Measurements from ENCODE around the gene H3-3A.

The H3-3A gene

DNA sequence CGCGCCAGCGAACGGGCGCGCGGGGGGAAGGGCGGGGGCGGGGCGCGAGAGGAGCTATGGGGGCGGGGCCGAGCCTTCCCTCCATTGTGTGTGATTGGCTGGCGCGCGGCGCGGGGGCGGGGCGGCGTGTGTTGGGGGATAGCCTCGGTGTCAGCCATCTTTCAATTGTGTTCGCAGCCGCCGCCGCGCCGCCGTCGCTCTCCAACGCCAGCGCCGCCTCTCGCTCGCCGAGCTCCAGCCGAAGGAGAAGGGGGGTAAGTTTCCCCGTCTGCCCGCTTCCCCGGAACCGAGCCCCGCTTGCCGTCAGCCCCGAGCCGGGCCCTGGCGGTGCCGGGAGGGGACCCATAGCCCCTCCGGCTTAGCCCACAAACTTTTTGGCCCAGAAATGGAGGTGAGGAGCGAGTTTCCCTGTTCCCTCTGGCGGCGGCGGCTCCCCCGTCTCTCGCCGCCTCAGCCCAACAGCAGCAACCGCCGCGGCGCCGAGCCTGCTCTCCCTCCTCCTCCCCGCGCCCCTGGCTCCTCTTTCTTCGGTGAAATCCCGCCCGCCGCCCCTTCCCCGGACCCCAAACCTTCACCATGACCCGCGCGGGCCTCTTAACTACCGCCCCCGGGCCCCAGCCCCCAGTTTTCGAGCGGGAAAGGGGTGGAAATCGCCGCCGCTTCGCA is at the start of gene H3-3A:
TSS of gene H3-3A (plus strand) at position 159 of the 666 bp plus-strand sequence. CDS start 1,636 bp downstream, outside the sequence.
- peak; percentile 97 to 99 (median 98) for DNase-seq (ENCODE audit: low read depth in 4 of 4, low spot score in 1 of 4)

DNA sequence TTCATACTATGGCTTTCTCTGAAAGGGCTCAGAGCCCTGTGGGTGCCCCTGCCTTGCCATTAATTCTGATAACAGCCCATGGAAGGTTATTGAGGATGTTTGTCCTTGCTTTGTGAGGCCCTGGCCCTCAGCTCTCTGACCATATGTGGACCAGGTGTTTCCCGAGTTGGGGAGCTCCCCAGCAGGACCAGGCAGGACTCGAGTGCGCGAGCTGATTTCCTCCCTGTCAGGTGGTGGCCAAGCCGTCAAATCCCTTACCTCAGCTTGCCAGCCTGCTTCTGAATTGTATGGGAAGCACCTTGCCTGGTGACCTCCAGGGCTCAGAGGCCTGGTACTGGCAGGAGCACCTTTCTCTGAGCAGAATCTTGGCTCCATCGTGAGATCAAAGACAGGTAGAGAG is 45.4 kb upstream of the H3-3A start:
- no peak for DNase-seq (ENCODE audit: low read depth in 4 of 4, low spot score in 1 of 4)

DNA sequence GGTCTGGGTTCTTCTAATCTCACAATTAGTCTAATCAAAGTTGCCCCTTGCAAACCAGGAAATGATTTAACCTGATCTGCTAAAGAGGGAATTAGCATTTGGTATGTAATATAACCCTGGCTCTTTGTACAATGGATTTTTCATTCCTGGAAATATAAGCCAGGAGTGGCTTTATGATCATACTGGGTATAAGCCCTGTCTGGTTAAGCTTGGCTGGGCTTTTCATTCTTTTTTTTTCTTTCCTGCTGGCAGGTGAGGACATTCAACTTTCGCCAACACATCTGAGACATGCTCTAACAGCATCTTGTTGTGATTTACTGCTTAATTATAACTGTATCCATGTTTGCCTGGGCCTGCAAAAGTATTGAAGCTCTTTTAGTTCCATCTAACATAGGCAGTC is 42.9 kb upstream of the H3-3A start:
- DNase-seq (ENCODE audit: low read depth in 4 of 4, low spot score in 1 of 4), result no peak

DNA sequence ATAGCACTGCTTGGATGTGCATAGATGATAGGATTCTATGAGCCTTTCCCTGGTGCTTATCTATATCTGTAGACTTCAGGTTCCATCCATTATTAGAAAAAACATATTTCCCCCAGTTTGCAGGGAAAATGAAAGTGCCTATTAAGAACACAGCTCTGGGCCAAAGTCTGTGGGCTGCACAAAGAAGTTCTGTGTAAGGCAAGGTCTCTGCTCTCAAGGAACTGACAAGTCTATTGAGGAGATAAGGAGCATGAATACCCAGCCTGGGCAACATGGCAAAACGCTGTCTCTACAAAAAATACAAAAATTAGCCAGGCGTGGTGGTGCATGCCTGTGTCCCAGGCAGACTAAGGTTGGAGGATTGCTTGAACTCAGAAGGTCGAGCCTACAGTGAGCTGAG is 41.1 kb upstream of the H3-3A start:
- no peak for DNase-seq (ENCODE audit: low read depth in 4 of 4, low spot score in 1 of 4)

DNA sequence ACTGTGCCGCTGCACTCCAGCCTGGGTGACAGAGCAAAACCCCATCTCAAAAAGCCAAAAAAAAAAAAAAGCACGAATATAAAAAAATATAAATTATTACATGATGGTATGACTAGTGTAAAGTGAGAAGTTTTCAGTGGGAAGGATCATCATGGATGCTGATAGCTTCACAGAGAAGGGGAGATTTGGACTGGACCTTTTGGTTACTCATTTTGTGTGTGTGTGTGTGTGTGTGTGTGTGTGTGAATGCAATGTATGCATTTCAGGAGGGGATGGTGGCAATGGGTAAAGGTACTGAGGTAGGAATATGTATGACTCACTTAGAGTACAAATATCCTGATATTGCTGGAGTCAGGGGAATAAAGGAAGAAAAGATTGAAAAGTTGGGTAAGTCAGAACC is 40.7 kb upstream of the H3-3A start:
- DNase-seq (ENCODE audit: low read depth in 4 of 4, low spot score in 1 of 4), result no peak

DNA sequence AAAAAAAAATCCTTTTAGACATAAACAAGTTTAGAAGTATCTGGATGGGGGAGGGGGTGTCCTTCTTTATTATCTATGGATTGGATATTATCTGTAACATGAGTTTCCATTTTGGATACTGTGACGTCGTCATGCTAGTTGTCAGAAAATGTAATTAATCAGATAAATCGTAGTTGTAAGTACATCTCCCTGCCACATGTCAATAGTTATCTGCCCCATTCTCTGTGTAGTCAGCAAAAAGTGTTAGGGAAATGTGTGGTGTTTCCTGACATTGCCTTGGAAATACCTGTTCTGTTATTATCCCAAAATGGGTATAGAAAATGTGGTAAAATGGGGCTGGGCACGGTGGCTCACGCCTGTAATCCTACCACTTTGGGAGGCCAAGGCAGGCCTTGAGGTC is 38.8 kb upstream of the H3-3A start:
- no peak for DNase-seq (ENCODE audit: low read depth in 4 of 4, low spot score in 1 of 4)

DNA sequence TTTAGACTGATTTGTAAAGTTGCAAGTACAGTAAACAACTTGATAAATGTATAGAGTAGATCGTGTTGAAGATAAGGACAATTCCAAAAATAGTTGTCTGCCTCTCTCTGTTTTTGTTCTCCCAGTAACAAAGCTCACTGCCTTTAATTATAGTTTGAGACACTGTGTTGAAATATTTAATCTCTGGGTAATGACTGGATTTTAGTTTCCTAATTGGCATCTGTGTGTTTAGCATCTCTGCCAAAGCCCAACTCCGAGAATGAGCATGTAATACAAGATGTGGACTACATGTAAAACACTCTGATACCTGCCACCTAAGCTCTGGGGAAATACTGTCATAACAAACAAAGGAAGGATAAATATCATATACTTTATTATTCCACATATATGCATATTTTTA is 35.7 kb upstream of the H3-3A start:
- DNase-seq (ENCODE audit: low read depth in 4 of 4, low spot score in 1 of 4), result no peak

DNA sequence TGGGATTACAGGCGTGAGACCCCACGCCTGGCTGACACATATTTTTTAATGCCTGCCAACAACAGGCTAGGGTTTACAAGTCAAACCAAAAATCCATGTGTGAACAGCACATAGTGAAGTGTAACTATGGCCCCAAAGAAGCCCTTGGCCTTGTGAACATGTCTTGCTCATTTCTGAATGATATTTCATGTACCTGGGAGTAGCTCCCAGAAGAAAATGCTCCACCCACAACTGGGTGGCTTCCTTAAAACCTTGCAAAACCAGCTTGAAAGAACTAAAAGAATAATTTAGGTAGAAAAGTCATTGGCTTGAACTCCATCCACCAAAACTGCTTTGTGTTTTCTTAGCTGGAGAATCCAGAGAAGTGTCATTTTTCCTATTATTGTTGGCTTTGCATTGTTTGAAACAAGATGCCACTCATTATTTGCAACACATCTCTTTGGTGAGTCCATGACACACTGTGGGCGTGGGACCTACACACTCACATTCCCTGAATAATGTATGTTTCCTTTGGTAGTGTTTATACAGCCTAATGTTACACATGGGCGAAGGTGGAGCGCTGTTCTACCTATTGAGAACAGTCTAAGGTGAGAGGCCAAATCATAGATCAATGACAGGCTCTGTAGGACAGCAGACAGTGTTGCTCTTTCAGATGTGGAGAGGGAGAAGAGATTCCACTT is 34.8 kb upstream of the H3-3A start:
- no peak for DNase-seq (ENCODE audit: low read depth in 4 of 4, low spot score in 1 of 4)

DNA sequence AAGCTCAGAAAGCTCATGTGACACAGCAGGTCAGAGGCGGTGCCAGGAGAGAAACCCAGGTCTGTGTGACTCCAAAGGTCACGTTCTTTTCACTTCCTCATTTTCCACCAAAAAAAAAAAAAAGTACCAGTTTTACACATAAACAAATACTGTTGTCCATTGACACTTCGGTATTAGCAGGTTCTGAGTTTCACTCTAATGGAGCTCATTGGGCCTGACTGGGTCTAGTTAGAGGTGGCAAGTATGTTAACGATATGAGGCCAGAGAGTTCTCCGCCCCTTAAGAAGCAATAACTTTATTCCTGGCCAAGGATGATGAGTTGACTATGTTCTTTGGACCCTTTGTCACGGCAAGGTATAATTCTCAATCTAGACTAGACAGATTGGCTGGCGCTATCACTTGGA is 33.4 kb upstream of the H3-3A start:
- DNase-seq (ENCODE audit: low read depth in 4 of 4, low spot score in 1 of 4), result no peak

DNA sequence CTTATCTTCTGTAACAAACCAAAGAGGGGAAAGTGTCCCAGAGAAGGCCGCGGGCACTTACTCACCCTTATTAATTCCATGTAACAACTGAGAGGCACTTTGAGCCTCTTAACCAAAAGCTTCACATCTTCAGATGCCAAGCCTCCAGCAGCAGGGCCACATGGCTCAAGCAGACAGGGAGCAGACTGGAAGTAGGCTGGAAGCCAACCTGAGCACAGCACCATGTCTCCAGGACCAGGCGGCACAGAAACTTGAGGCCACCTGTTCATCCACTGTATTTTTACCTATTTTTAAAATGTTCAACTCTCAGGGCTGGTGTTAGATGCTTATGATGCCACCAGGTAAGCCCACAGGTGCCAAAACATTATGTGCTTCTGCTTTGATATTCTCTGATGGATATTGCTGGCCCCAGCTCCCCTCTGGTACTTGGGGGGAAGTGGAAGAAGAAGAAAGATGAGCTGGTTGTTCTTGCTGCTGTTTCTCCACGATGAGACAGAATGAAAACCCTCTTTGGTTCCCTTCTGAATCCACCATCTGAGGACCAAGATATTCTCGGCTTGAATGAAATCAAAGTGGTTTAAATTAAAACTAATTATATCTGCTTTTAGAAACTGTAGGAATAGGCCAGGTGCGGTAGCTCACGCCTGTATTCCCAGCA is 32.8 kb upstream of the H3-3A start:
- no peak for DNase-seq (ENCODE audit: low read depth in 4 of 4, low spot score in 1 of 4)

DNA sequence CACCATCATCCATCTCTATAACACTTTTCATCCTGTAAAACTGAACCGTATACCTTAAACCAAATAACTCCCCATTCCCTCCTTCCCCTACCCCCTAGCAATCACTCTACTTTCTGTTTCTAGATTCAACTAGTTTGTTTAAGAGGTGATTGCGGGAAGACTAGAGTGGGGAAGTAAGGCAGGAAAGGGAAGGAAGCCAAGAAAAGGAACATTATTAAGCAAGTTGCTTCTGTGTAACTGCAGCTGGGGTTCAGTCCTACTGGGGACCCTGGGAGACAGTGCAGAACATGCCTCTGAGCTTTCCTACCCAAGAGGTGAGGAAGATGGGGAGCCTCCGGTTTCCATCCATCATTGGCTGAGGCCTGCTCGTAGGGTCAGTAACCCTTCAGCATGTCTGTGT is 28.9 kb upstream of the H3-3A start:
- DNase-seq (ENCODE audit: low read depth in 4 of 4, low spot score in 1 of 4), result no peak

DNA sequence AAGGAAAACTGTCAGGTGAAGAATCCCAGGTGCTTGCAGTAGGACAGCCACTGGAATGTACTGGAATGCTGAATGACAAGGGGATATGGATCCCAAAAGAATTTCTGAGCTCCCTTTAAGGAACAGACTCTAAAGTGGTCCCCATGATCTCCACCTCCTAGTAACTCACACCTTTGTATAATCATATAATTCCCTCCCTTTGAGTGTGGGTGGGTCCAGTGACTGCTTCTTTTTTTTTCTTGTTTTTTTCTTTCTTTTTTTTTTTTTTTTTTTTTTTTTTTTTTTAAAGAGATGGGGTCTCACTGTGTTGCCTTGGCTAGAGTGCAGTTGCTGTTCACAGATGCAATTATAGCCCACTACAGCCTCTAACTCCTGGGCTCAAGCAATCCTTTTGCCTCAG is 28.5 kb upstream of the H3-3A start:
- DNase-seq (ENCODE audit: low read depth in 4 of 4, low spot score in 1 of 4), result no peak

DNA sequence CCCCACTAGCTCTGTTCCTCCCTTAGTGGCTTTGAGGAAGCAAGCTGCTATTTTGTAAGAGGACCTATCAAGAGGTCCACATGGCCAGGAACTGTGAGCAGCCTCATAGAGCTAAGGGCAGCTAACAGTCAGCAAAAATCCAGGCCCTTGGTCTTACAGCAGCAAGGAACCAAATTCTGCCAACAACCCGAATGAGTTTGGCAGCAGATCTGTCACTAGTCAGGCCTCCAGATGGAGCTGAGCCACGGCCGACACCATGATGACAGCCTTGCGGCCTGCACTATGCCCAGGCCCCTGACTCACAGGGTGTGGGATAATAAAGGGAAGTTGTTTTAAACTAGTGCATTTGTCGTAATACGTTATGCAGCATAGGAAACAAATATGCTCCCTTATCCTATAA is 28.0 kb upstream of the H3-3A start:
- DNase-seq (ENCODE audit: low read depth in 4 of 4, low spot score in 1 of 4), result no peak

DNA sequence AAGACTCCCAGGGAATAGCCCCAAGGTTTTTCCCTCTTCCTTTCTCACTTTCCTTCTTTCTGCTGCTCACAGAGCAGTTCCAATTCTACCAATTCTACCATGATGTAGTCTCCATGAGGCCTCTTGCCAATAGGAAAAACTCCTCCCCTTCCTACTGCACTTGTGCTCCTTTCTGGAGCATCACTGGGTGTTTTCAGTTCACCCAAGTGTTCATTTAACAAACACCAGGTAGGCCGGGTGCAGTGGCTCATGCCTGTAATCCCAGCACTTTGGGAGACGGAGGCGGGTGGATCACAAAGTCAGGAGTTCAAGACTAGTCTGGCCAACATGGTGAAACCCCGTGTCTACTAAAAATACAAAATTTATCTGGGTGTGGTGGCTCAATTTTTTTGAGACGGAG is 26.6 kb upstream of the H3-3A start:
- DNase-seq (ENCODE audit: low read depth in 4 of 4, low spot score in 1 of 4), result no peak

DNA sequence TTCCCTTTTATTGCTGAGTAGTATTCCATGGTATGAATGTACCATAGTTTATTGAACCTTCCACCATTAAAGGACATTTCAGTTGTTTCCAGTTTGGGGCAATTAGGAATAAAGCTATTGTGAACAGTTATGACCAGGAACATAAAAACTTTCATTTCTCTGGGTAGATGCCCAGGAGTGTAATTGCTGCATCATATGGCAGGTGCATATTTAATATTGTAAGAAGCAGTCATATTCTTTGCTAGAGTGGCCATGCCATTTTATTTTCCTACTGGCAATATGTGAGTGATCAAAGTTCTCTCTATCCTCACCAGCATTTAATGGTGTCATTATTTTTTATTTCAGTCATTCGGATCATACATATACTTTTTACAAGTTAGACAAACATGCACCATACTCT is 23.9 kb upstream of the H3-3A start:
- DNase-seq (ENCODE audit: low read depth in 4 of 4, low spot score in 1 of 4), result no peak

DNA sequence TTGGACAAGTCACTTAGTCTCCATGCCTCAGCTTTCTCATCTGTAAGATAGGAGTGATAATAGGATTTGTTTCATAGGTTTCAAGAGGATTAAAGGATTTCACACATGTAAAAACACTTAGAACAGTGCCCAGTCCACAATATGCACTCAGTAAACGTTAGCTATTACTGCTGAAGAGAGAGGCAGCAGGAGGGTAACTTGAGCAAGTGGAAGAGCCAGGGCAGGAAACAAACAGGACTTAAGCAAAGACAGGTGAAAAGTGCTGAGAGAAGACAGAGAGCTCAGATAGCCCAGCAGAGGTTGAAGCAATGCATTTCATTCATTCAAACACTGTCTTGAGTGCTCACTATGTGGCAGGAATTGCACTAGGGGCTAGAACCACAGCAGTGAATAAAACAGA is 21.1 kb upstream of the H3-3A start:
- DNase-seq (ENCODE audit: low read depth in 4 of 4, low spot score in 1 of 4), result no peak

DNA sequence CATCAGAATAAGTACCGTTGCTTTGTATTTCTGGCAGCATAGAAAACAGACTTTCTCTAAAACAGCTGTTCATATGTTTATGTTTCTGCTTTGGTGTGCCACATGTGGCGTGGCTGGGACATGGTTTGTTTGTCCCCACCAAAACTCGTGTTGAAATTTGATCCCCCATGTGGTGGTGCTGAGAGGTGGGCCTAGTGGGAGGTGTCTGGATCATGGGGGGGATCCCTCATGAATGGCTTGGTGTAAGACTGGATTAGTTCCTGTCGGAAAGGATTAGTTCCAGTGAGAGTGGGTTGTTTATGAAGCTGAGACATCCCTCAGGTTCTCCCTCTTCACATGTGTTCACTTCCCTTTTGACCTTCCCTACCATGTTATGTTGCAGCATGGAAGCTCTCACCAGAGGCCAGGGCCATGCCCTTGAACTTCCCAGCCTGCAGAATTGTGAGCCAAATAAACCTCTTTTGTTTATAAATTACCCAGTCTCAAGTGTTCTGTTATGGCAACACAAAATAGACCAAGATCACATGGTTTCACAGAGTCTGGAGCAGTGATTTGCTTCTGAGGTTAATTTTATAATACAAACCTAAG is 17.9 kb upstream of the H3-3A start:
- DNase-seq (ENCODE audit: low read depth in 4 of 4, low spot score in 1 of 4), result no peak

DNA sequence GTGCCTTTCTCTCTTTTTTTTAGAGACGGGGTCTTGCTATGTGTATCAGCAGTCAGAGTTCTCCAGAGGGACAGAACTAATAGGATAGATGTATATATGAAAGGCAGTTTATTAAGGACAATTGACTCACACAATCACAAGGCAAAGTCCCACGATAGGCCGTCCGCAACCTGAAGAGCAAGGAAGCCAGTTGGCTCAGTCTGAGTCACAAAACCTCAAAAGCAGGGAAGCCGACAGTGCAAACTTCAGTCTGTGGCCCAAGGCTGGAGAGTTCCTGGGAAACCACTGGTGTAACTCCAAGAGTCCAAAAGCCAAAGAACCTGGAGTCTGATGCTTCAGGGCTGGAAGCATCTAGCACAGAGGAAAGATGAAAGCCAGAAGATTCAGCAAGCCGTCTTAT is 16.3 kb upstream of the H3-3A start:
- DNase-seq (ENCODE audit: low read depth in 4 of 4, low spot score in 1 of 4), result no peak

DNA sequence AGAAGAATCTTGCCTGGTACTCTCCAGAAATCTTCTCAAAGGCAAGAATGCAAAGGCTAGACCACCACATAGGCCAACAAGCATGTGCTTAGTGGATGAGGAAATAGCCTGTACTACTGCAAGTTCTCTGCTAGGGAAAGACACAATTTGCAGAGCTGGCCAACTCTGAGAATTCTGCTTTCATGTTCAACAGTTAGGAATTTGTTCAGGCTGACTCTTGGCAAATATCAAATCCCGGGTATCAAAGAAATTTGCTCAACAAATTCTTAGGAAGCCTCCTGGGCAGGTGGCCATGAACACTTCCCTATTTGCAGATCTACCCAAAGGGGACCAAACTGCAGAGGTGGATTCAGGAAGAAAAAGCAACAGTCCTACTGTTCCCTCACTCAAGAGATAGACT is 15.0 kb upstream of the H3-3A start:
- no peak for DNase-seq (ENCODE audit: low read depth in 4 of 4, low spot score in 1 of 4)

DNA sequence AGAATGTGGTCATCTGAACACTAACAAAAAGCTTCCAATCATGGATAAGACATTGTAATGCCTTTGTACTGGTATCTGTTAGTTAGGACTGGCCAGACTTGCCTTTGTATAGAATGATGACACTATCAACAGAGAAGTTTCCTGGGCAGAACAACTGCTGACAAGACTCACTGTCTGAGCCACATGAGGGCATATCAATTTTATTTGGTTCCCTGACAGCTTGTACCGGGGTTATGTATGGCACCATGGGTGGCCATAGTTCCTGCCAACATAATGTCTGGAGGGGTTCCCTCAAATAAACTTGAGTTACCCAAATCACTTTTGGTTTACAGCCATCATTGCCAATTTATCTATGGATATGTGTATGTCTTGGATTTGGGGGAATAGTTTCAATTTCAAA is 13.6 kb upstream of the H3-3A start:
- no peak for DNase-seq (ENCODE audit: low read depth in 4 of 4, low spot score in 1 of 4)

DNA sequence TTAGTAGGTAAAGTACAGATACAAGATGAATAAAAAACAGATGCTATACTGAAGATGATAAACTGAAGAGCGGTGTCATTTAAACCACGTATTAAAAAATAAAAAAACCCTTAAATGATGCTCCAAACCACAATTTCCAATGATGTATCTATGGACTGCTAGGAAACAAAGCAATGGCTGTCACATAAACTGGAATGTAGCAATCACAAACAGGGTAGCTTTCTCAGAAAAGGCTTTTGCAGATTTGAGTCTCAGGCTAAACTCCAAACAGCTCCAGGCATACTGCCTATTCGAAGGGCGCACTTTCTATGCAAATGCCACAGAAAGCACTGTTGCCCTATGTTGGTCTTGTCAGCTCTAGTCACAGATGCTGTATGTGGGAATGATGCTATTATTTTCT is 12.4 kb upstream of the H3-3A start:
- no peak for DNase-seq (ENCODE audit: low read depth in 4 of 4, low spot score in 1 of 4)

DNA sequence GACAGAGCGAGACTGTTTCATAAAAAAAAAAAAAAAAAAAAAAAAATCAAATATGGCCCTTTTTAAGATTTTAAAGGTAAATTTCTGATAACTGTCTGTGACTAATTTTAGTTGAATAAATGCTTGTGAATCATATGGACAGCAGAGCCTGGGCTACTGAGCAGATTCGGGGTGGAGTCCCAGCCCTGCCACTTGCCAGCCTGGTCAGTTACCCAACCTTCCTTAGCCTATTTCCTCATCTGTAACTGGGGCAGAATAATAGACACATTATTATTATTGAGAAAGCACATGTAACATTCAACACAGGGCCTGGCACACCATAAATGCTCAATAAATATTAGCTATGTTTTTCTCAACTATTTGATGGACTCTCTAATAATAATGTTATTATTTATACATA is 11.2 kb upstream of the H3-3A start:
- DNase-seq (ENCODE audit: low read depth in 4 of 4, low spot score in 1 of 4), result no peak
